ENCODE results near the gene DHDH. TPM values are rescaled to one million over a fixed set of nuclear protein-coding genes. Genes with fewer than 3 reads are reported as not detected.

The DHDH gene
- total and polyA plus RNA-seq, 2 of the 13 experiments (the other 11 are each of a cell fraction or from before 2014, with no cell fraction given) = 0.13 to 0.91 TPM

DNA sequence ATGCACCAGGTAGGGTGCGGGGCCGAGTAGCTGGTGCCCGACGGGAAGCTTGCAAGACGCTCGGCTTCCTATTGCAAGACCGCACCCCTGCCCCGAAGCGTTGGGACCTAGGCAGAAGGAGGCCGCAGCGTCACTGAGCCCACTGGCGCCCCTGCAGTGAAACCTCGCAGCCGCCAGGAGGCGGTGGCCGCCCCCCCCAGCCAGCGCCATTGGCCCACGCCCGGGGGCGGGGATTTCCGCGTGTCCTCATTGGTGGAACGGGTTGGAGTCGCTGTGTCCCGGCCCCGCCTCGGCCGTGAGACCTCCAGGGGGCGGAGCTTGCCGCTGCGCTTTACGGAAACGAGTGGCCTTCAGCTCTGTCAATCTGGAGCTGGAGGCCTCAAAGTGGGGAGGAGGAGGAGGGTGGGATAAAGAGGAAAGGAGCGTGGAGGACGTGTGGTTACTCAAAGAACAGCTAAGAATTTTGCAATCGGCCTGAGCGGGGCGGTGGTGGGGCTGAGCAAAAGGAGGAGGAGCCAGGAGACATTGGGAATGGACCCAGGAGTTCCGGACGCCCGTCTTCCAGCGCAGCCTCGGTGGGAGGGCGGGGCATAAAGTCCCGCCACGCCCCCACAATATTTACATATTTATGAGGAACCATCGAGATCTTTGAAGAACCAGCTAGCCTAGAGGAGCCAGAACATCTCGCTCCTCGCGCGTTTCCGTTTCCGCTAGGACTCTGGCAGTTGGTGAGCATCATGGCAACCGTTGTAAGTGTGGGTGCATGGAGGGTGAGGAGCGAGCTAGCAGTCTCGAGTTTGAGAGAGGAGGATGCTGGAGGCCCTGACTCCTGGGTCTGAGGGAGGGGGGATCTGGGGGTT lies 59.9 kb downstream of the DHDH start, which contains the start of the genes GYS1 and RUVBL2 (continued):
- TF ChIP-seq AHDC1 (CRISPR knock-in tag; IDR thresholded peaks at IDR 0.05; ENCODE audit: borderline replicate concordance) (peak; percentile 73; the same call in 1 of the 2 replicates), RAD21 (CRISPR knock-in tag; IDR thresholded peaks at IDR 0.05) (peak; percentile 50; the same call in 1 of the 2 replicates), MEIS2 (CRISPR knock-in tag; IDR thresholded peaks at IDR 0.05) (peak; percentile 16; the same call in 1 of the 2 replicates), MBD4 (IDR thresholded peaks at IDR 0.05; ENCODE audit: borderline replicate concordance, low read length) (no peak), ESRRA (CRISPR knock-in tag; IDR thresholded peaks at IDR 0.05; ENCODE audit: low read depth) (no peak; the same call in 1 of the 2 replicates), MED1 (CRISPR knock-in tag; IDR thresholded peaks at IDR 0.05) (peak; percentile 46; the same call in 1 of the 2 replicates), ZNF496 (CRISPR knock-in tag; IDR thresholded peaks at IDR 0.05; ENCODE audit: insufficient replicate concordance) (no peak), PLSCR1 (CRISPR knock-in tag; IDR thresholded peaks at IDR 0.05; ENCODE audit: borderline replicate concordance) (no peak), SMAD9 (CRISPR knock-in tag; IDR thresholded peaks at IDR 0.05) (no peak), PCBP1 (IDR thresholded peaks at IDR 0.05; ENCODE audit: borderline replicate concordance, low read depth, low read length) (0 out of 2 replicates have a peak, but pooled peaks have one; percentile 42), ZNF367 (CRISPR knock-in tag; IDR thresholded peaks at IDR 0.05; ENCODE audit: borderline replicate concordance) (no peak), ZNF138 (CRISPR knock-in tag; IDR thresholded peaks at IDR 0.05; ENCODE audit: low read depth) (0 out of 2 replicates have a peak, but pooled peaks have one; percentile 56), ZNF567 (CRISPR knock-in tag; IDR thresholded peaks at IDR 0.05; ENCODE audit: borderline replicate concordance) (0 out of 2 replicates have a peak, but pooled peaks have one; percentile 55), CBX1 (IDR thresholded peaks at IDR 0.05; ENCODE audit: low read depth) (peak; percentile 81), HDAC2 (CRISPR knock-in tag; IDR thresholded peaks at IDR 0.05) (no peak), HNRNPK (IDR thresholded peaks at IDR 0.05; ENCODE audit: low read depth, low read length, poor library complexity, severe bottlenecking) (no peak), GTF2F1 (IDR thresholded peaks at IDR 0.05; ENCODE audit: low read length) (no peak), ZFP62 (CRISPR knock-in tag; IDR thresholded peaks at IDR 0.05) (no peak), ZNF143 (CRISPR knock-in tag; IDR thresholded peaks at IDR 0.05) (no peak; the same call in 1 of the 2 replicates), ZNF644 (CRISPR knock-in tag; IDR thresholded peaks at IDR 0.05; ENCODE audit: low read depth) (no peak), JDP2 (CRISPR knock-in tag; IDR thresholded peaks at IDR 0.05; ENCODE audit: borderline replicate concordance) (no peak)
- TF ChIP-seq, protein P1, sequence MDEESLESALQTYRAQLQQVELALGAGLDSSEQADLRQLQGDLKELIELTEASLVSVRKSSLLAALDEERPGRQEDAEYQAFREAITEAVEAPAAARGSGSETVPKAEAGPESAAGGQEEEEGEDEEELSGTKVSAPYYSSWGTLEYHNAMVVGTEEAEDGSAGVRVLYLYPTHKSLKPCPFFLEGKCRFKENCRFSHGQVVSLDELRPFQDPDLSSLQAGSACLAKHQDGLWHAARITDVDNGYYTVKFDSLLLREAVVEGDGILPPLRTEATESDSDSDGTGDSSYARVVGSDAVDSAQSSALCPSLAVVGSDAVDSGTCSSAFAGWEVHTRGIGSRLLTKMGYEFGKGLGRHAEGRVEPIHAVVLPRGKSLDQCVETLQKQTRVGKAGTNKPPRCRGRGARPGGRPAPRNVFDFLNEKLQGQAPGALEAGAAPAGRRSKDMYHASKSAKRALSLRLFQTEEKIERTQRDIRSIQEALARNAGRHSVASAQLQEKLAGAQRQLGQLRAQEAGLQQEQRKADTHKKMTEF (CRISPR knock-in tag; IDR thresholded peaks at IDR 0.05) = peak; percentile 83
